ENCODE data around the gene OARD1.

DNA sequence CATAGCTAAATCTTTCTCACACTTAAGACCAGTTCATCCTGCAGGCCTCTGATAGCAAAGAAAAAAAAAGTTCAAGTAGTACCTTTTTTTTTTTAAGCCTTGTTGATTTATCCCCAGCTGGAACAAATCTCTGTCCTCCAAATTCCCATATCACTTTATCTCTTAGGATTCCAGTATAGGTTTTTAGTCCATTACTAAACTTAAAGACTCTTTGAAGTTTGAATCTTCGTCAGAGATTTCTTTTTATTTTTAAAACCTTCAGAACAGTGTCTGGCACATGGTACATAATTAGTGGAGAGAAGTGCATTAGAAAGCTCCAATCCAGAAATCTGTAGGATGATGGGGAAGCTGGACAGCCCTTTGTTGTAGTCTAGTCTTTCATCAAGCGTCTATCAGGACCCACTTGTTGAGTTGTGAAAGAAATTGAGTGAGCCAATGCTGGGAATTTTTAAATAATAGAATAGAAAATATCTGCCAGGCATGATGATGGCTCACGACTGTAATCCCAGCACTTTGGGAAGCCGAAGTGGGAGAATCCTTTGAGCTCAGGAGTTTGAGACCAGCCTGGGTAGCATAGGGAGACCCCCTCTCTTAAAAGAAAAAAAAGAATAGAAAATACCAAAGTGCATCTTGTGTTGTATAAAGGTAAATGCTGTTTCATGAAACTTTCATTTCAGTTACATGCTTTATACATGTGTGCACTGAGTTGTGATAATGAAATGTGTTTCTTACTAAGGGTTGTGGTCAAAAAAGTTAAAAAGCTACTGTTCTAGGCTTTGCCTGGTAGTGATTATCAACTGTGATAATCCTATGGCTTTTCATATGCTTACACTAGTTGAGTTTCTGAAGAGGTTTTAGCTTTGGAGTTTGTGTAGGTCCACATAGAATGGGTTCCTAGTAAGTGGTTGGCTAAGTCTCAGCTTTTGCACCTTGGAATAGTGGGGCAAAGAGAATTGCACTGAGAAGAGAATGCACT is 3.8 kb upstream of the OARD1 start:
- TF ChIP-seq EZH2 (IDR thresholded peaks at IDR 0.05; ENCODE audit: insufficient read depth, poor library complexity, severe bottlenecking) (no peak), EZH2phosphoT487 (IDR thresholded peaks at IDR 0.05; ENCODE audit: insufficient read depth, low read depth) (no peak)

All from GM23248 (cell line).